GM12892 (cell line): ENCODE measurements around the gene SRMS.

ENCODE experiments used
- POLR2A ChIP-seq: IDR thresholded peaks from 2 replicates; pipeline ENCODE4 v1.6.1; 2011; ENCODE audit warnings: low read depth, low read length, control low read depth
- POLR2AphosphoS5 ChIP-seq: IDR thresholded peaks from 2 replicates; pipeline ENCODE4 v1.6.1; 2011; ENCODE audit warnings: low read depth, low read length, control low read depth
- TAF1 ChIP-seq: IDR thresholded peaks from 2 replicates; pipeline ENCODE4 v1.6.1; 2011; ENCODE audit warnings: low read depth, mild to moderate bottlenecking, control low read depth, low read length, borderline replicate concordance

DNA sequence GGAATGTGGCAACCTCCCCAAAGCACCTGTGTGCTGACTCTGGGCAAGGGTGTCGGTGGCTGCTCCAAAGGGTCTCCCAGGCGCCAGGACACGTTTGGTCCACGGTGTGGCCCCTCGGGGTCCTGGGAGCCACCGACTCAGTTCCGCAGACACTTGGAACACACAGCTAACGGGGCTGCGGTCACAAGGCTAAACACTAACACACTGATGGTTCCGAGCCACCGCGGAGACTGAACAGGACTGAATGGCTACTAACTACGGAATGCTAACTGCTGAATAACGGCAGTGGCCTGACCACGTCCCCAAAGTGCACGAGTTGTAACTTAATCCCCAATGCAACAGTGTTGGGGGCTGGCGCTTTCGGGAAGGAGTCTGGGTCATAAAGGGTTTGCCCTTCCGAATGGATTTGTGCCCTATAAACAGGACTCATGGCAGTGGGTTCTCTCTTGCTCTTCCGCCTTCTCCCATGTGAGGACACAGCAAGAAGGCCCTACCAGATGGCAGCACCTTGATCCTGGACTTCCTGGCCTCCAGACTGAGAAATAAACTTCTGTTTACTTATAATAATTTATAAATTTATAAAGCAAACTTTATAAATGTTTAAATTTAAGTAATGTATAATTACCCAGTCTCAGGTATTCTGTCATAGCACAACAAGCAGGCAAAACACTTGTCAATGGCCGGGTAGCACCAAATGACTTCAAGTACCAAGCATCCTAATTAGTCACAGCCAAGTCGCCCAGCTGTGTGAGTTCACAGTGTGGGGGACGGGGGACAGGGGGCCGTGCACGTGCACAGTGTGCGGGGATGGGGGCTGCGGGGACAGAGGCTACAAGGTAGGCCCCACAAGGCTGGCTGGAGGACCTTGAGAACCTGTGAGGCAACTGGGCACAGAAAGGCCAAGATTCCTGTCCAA is 46.4 kb downstream of the SRMS start:
- TF ChIP-seq TAF1: no peak
- TF ChIP-seq POLR2A: no peak
- TF ChIP-seq POLR2AphosphoS5: no peak
